Vagina (tissue), 2 donors: Measurements from ENCODE around the gene TSHZ3.

ENCODE experiments used
- POLR2A ChIP-seq, 2 donors: fragments of 450-650 bp; IDR thresholded peaks; one replicate each; pipeline ENCODE4 v1.6.1; 2017; ENCODE audit warnings: antibody characterized with exemption in 2 of 2, mild to moderate bottlenecking in 2 of 2, moderate library complexity in 2 of 2
- POLR2AphosphoS5 ChIP-seq, 2 donors: sonication (generic); formaldehyde crosslinking; IDR thresholded peaks; one replicate each; pipeline ENCODE4 v1.9.0; 2017; ENCODE audit warnings: antibody characterized with exemption in 2 of 2, mild to moderate bottlenecking in 2 of 2, low read depth in 1 of 2; ENCODE audit not compliant: insufficient read depth in 1 of 2
- TF ChIP-seq, protein P1 (sequence below), 3 experiments: fragments of 450-650 bp in 2 of 3; fragments of 200-600 bp in 1 of 3; sonication (generic) in 1 of 3; IDR thresholded peaks; one replicate each; pipeline ENCODE4 v1.5.1; 2017 to 2019; ENCODE audit warnings: antibody characterized with exemption in 3 of 3, mild to moderate bottlenecking in 2 of 3, moderate library complexity in 2 of 3

- TF ChIP-seq, protein P1, sequence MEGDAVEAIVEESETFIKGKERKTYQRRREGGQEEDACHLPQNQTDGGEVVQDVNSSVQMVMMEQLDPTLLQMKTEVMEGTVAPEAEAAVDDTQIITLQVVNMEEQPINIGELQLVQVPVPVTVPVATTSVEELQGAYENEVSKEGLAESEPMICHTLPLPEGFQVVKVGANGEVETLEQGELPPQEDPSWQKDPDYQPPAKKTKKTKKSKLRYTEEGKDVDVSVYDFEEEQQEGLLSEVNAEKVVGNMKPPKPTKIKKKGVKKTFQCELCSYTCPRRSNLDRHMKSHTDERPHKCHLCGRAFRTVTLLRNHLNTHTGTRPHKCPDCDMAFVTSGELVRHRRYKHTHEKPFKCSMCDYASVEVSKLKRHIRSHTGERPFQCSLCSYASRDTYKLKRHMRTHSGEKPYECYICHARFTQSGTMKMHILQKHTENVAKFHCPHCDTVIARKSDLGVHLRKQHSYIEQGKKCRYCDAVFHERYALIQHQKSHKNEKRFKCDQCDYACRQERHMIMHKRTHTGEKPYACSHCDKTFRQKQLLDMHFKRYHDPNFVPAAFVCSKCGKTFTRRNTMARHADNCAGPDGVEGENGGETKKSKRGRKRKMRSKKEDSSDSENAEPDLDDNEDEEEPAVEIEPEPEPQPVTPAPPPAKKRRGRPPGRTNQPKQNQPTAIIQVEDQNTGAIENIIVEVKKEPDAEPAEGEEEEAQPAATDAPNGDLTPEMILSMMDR (IDR thresholded peaks at IDR 0.05): no peak
- no peak for TF ChIP-seq POLR2AphosphoS5 (IDR thresholded peaks at IDR 0.05; ENCODE audit: insufficient read depth in 1 of 2, low read depth in 1 of 2)
- no peak for TF ChIP-seq POLR2A (IDR thresholded peaks at IDR 0.05)
Observed at GRCh38 chr19:31314849-31315629, 34.2 kb downstream of the TSHZ3 start.
